Measurements from ENCODE around the gene SLC25A21. TPM values are rescaled to one million over a fixed set of nuclear protein-coding genes. Genes with fewer than 3 reads are reported as not detected.
"Not testable (repeated sequence)": the region's sequence is repeated elsewhere in the genome, so short reads cannot be mapped to it uniquely, and the experiment has no call there.

The SLC25A21 gene
- total RNA-seq, 2 donors from 2014 or later = not detected

DNA sequence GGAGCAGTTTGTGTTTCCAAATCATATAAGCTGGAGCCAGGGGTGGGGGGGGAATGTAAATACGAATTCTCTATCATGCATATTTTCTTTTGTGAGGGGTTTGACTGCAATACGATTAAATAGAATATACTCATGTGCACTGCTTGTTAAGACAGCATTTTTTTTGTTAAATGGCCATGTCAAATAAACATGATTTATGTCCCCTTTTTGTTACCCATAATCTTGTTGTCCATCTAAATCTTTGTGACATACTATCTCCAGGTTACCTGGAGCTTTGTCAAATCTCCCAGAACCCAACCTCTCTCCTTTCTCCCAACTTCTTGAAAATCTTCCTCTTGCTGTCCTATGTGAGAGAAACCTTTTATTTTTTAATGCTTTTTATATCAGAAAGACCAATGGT is 233.1 kb downstream of the SLC25A21 start:
- Mint-ChIP-seq H3K27ac (no peak overlapping the region), H3K4me1 (no peaks in the 10 kb centered on the region), H3K9me3 (no peaks in the 10 kb centered on the region), H3K27me3 (no peaks in the 10 kb centered on the region), H3K4me3 (no peak overlapping the region), H3K36me3 (ENCODE audit: low read depth) (no peaks in the 10 kb centered on the region)
- no peak for ATAC-seq (replicated peaks)

DNA sequence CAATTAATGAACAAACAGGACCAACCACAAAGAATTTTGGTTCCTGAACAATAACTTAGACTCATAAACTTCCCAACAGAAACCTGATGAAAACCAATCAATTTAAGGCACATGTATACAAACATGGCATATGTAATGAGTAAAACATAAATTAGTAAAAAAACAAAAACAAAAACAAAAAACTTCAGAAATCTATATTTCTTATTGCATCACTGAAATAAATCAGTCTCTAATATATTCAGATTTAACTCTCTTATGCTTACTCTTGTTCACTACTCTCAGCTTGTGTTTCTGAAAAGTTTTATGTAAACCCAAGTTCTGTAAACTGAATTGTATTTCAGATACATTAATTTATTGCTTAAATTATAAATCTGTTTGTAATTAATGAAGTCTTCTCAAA is 233.7 kb downstream of the SLC25A21 start:
- Mint-ChIP-seq H3K27me3 (no peaks in the 10 kb centered on the region), H3K36me3 (ENCODE audit: low read depth) (no peaks in the 10 kb centered on the region)

GRCh38 chr14:36935976-36936678 is 236.3 kb downstream of the SLC25A21 start:
- no peak overlapping the region for H3K27ac Mint-ChIP-seq
- no peaks in the 10 kb centered on the region for H3K36me3 Mint-ChIP-seq (ENCODE audit: low read depth)
- peaks cover 3% of the 10 kb centered on the region for H3K27me3 Mint-ChIP-seq
- H3K9me3 Mint-ChIP-seq = peaks cover 5% of the 10 kb centered on the region
- no peak for ATAC-seq (replicated peaks)
- H3K4me1 Mint-ChIP-seq = no peaks in the 10 kb centered on the region
- H3K4me3 Mint-ChIP-seq = no peak overlapping the region

More for the DNA sequence above, 233.7 kb downstream of the SLC25A21 start:
- H3K4me1 Mint-ChIP-seq = no peaks in the 10 kb centered on the region
- no peak overlapping the region for H3K27ac Mint-ChIP-seq
- no peak for ATAC-seq (replicated peaks)
- no peaks in the 10 kb centered on the region for H3K9me3 Mint-ChIP-seq
- no peak overlapping the region for H3K4me3 Mint-ChIP-seq

DNA sequence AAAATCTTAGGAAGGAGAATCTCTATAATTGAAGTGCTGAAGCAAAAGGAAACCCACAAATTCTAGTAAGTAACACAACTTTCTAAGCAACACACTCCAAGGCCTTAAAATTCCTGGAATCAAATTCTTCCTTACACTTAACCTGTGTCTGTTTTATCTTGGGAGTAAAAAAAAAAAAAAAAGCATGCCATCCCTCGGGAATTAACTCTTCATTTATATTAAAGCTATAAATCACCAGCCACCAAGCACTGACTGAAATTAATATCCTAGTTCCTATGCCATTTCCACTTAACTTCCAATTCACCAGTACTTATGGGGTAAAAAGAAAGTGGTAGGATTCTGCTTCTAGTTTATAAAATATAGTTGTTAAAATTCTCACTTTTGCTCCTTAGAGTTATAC is 238.1 kb downstream of the SLC25A21 start:
- Mint-ChIP-seq H3K4me1 (no peaks in the 10 kb centered on the region), H3K4me3 (no peak overlapping the region), H3K9me3 (peaks cover 7% of the 10 kb centered on the region), H3K27me3 (peaks cover 3% of the 10 kb centered on the region), H3K27ac (no peak overlapping the region), H3K36me3 (ENCODE audit: low read depth) (no peaks in the 10 kb centered on the region)
- no peak for ATAC-seq (replicated peaks)

GRCh38 chr14:36931791-36932190 is 240.6 kb downstream of the SLC25A21 start:
- Mint-ChIP-seq H3K4me3 (no peak overlapping the region), H3K9me3 (peaks cover 7% of the 10 kb centered on the region), H3K27ac (no peak overlapping the region), H3K4me1 (no peaks in the 10 kb centered on the region), H3K27me3 (peaks cover 3% of the 10 kb centered on the region), H3K36me3 (ENCODE audit: low read depth) (no peaks in the 10 kb centered on the region)
- ATAC-seq (replicated peaks) = no peak

DNA sequence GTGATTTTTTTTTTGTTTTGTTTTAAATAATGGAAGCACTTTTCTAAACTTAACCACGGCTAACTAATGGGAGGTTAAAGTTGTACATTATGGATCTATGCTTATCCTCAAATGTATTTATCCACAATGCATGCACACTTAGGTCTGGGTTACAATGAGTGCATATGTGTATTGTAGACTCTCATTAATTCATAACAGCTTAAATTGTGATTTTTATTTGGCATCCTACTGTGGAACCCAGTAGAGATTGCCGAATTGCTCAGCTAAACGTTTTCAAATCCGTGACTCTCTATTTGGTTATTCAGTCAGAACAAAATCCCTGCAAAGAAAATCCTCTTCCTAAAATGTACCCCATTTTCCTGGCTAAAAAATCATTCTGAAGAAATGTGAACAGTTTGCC is 244.0 kb downstream of the SLC25A21 start:
- Mint-ChIP-seq H3K27me3 (peaks cover 3% of the 10 kb centered on the region), H3K36me3 (ENCODE audit: low read depth) (no peaks in the 10 kb centered on the region), H3K9me3 (peaks cover 7% of the 10 kb centered on the region), H3K27ac (no peak overlapping the region), H3K4me3 (no peak overlapping the region), H3K4me1 (no peaks in the 10 kb centered on the region)
- no peak for ATAC-seq (replicated peaks)

GRCh38 chr14:36925094-36925493 is 247.3 kb downstream of the SLC25A21 start:
- no peak overlapping the region for H3K4me3 Mint-ChIP-seq
- no peaks in the 10 kb centered on the region for H3K4me1 Mint-ChIP-seq
- no peaks in the 10 kb centered on the region for H3K9me3 Mint-ChIP-seq
- no peak overlapping the region for H3K27ac Mint-ChIP-seq
- no peak for ATAC-seq (replicated peaks)
- no peaks in the 10 kb centered on the region for H3K27me3 Mint-ChIP-seq
- no peaks in the 10 kb centered on the region for H3K36me3 Mint-ChIP-seq (ENCODE audit: low read depth)

GRCh38 chr14:36916668-36917067 is 255.7 kb downstream of the SLC25A21 start:
- Mint-ChIP-seq H3K4me3 (no peak overlapping the region), H3K27me3 (no peaks in the 10 kb centered on the region), H3K27ac (no peak overlapping the region), H3K9me3 (no peaks in the 10 kb centered on the region), H3K4me1 (no peaks in the 10 kb centered on the region), H3K36me3 (ENCODE audit: low read depth) (no peaks in the 10 kb centered on the region)
- no peak for ATAC-seq (replicated peaks)

DNA sequence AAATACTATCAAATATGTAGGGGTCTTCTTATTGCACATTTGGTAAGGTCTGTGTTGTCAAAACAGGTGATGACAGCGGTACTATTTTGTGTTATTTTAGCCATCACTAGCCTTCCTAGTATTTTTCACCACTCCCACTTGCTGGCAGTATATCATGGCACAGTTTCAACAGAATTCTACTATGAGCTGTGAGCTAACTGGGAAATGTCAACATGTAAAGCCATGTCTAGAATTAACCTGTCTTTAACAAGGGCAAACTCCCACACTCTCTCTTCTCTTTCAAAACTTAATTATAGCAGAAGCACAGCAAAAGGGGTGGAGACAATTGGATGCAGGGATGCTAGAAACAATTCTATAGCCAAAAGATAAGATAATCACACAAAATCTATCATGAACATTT is 257.3 kb downstream of the SLC25A21 start:
- H3K4me1 Mint-ChIP-seq = no peaks in the 10 kb centered on the region
- no peaks in the 10 kb centered on the region for H3K36me3 Mint-ChIP-seq (ENCODE audit: low read depth)
- ATAC-seq (replicated peaks) = no peak
- no peaks in the 10 kb centered on the region for H3K27me3 Mint-ChIP-seq
- no peaks in the 10 kb centered on the region for H3K9me3 Mint-ChIP-seq
- H3K4me3 Mint-ChIP-seq = no peak overlapping the region
- H3K27ac Mint-ChIP-seq = no peak overlapping the region

GRCh38 chr14:36910578-36910977 is 261.8 kb downstream of the SLC25A21 start:
- H3K27me3 Mint-ChIP-seq = no peaks in the 10 kb centered on the region
- H3K27ac Mint-ChIP-seq = no peak overlapping the region
- H3K9me3 Mint-ChIP-seq = no peaks in the 10 kb centered on the region
- H3K4me3 Mint-ChIP-seq = no peak overlapping the region
- H3K36me3 Mint-ChIP-seq (ENCODE audit: low read depth) = no peaks in the 10 kb centered on the region
- ATAC-seq (replicated peaks) = no peak
- H3K4me1 Mint-ChIP-seq = no peaks in the 10 kb centered on the region

- ATAC-seq (replicated peaks) = no peak
- H3K27me3 Mint-ChIP-seq = no peaks in the 10 kb centered on the region
- no peaks in the 10 kb centered on the region for H3K9me3 Mint-ChIP-seq
- H3K36me3 Mint-ChIP-seq (ENCODE audit: low read depth) = no peaks in the 10 kb centered on the region
- no peak overlapping the region for H3K27ac Mint-ChIP-seq
- H3K4me1 Mint-ChIP-seq = no peaks in the 10 kb centered on the region
- no peak overlapping the region for H3K4me3 Mint-ChIP-seq
Observed at GRCh38 chr14:36905272-36905888, 267.0 kb downstream of the SLC25A21 start.

GRCh38 chr14:36901861-36902260 is 270.5 kb downstream of the SLC25A21 start:
- no peak overlapping the region for H3K4me3 Mint-ChIP-seq
- H3K9me3 Mint-ChIP-seq = no peaks in the 10 kb centered on the region
- H3K36me3 Mint-ChIP-seq (ENCODE audit: low read depth) = no peaks in the 10 kb centered on the region
- no peaks in the 10 kb centered on the region for H3K27me3 Mint-ChIP-seq
- no peaks in the 10 kb centered on the region for H3K4me1 Mint-ChIP-seq
- no peak overlapping the region for H3K27ac Mint-ChIP-seq
- no peak for ATAC-seq (replicated peaks)

- H3K27ac Mint-ChIP-seq = no peak overlapping the region
- ATAC-seq (replicated peaks) = no peak
- no peaks in the 10 kb centered on the region for H3K36me3 Mint-ChIP-seq (ENCODE audit: low read depth)
- no peaks in the 10 kb centered on the region for H3K27me3 Mint-ChIP-seq
- no peaks in the 10 kb centered on the region for H3K9me3 Mint-ChIP-seq
- H3K4me1 Mint-ChIP-seq = no peaks in the 10 kb centered on the region
- H3K4me3 Mint-ChIP-seq = no peak overlapping the region
Observed at GRCh38 chr14:36900846-36901245, 271.6 kb downstream of the SLC25A21 start.

DNA sequence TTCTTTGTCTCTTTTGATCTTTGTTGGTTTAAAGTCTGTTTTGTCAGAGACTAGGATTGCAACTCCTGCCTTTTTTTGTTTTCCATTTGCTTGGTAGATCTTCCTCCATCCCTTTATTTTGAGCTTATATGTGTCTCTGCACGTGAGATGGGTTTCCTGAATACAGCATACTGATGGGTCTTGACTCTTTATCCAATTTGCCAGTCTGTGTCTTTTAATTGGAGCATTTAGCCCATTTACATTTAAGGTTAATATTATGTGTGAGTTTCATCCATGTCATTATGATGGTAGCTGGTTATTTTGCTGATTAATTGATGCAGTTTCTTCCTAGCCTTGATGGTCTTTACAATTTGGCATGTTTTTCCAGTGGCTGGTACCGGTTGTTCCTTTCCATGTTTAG is 276.1 kb downstream of the SLC25A21 start:
- H3K27me3 Mint-ChIP-seq; H3K4me3 Mint-ChIP-seq; H3K27ac Mint-ChIP-seq; ATAC-seq (replicated peaks); H3K36me3 Mint-ChIP-seq (ENCODE audit: low read depth); H3K4me1 Mint-ChIP-seq; H3K9me3 Mint-ChIP-seq: not testable (repeated sequence)

DNA sequence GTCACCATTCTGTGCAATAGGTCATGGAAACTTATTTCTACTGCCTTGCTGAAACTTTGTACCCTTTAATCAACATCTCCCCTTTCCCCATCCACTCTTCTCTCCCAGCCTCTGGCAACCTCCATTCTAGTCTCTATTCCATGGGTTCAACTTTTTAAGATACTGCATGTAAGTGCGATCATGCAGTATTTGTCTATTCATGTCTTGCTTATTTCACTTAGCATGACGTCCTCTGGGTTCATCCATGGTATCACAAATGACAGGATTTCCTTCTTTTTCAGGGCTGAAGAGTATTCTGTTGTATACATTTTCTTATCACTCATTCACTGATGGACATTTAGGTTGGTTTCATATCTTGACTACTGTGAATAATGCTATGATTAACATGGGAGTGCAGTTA is 288.4 kb downstream of the SLC25A21 start:
- H3K27ac Mint-ChIP-seq = no peak overlapping the region
- no peak overlapping the region for H3K4me3 Mint-ChIP-seq
- H3K4me1 Mint-ChIP-seq = no peaks in the 10 kb centered on the region
- H3K36me3 Mint-ChIP-seq (ENCODE audit: low read depth) = no peaks in the 10 kb centered on the region
- no peaks in the 10 kb centered on the region for H3K27me3 Mint-ChIP-seq
- peaks cover 15% of the 10 kb centered on the region for H3K9me3 Mint-ChIP-seq
- no peak for ATAC-seq (replicated peaks)

All from activated T-helper 17 cell treated with anti-CD3 and anti-CD28 coated beads, Interleukin-2, amount 50 U/mL, for 72 hours (primary cell).